ENCODE results near the gene ZNF782. TPM values are rescaled to one million over a fixed set of nuclear protein-coding genes. Genes with fewer than 3 reads are reported as not detected.
A peak's percentile ranks its signal among the peaks of the same experiment; 100 is the strongest.
"Not testable (repeated sequence)": the region's sequence is repeated elsewhere in the genome, so short reads cannot be mapped to it uniquely, and the experiment has no call there.

ZNF782 gene
- total and polyA plus RNA-seq, 8 donors: 2.3 to 6.8 (median 4.7) TPM

GRCh38 chr9:96874201-96874785 lies 20.0 kb upstream of the ZNF782 start:
- TF ChIP-seq, protein P1, sequence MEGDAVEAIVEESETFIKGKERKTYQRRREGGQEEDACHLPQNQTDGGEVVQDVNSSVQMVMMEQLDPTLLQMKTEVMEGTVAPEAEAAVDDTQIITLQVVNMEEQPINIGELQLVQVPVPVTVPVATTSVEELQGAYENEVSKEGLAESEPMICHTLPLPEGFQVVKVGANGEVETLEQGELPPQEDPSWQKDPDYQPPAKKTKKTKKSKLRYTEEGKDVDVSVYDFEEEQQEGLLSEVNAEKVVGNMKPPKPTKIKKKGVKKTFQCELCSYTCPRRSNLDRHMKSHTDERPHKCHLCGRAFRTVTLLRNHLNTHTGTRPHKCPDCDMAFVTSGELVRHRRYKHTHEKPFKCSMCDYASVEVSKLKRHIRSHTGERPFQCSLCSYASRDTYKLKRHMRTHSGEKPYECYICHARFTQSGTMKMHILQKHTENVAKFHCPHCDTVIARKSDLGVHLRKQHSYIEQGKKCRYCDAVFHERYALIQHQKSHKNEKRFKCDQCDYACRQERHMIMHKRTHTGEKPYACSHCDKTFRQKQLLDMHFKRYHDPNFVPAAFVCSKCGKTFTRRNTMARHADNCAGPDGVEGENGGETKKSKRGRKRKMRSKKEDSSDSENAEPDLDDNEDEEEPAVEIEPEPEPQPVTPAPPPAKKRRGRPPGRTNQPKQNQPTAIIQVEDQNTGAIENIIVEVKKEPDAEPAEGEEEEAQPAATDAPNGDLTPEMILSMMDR (IDR thresholded peaks at IDR 0.05): no peak
- H3K4me3 ChIP-seq: no peak overlapping the region
- WGBS, 2 donors: 83 to 89% methylated on average over 7 of the region's 7 CpGs
- H3K9me3 ChIP-seq: no peaks in the 10 kb centered on the region
- peaks cover 0 to 17% (median 0%) of the 10 kb centered on the region in 4 donors for H3K27me3 ChIP-seq
- H3K27ac ChIP-seq: peak overlapping the region; percentile 95 to 99 (median 98)
- DNase-seq (no peak), ATAC-seq (no peak), FAIRE-seq (no peak)
- peaks cover 22 to 33% (median 28%) of the 10 kb centered on the region in 3 donors for H3K4me1 ChIP-seq
- intact Hi-C loops (cut with DNase I): no loop called here
- no peaks in the 10 kb centered on the region for H3K36me3 ChIP-seq

DNA sequence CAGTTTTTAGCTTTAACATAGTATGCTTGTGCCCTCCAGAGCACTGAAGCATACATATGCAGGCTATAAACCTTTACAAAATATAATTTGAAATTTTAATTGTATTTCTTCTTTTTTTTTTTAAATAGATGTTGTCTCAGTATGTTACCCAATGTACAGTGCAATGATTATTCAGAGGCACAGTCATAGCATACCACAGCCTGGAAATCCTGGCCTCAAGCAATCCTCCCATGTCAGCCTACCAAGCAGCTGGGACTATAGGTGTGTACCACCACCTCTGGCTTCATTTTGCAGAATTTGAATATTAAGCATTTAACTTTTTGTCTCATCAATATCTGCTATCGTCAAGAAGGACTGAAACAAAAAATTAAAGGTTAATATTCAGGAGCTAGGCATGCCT lies 16.9 kb upstream of the ZNF782 start:
- Histone ChIP-seq H3K36me3 (no peaks in the 10 kb centered on the region), H3K27ac (no peak overlapping the region), H3K4me1 (peaks cover 47 to 53% (median 53%) of the 10 kb centered on the region in 3 donors), H3K27me3 (no peaks in the 10 kb centered on the region), H3K4me3 (no peak overlapping the region), H3K9me3 (no peaks in the 10 kb centered on the region)
- DNase-seq: no peak
- ATAC-seq: no peak
- WGBS, 2 donors: 89 to 91% methylated on average over 1 of the region's 1 CpG
- TF ChIP-seq, protein P1 (IDR thresholded peaks at IDR 0.05): no peak
- no peak for FAIRE-seq
- intact Hi-C loops (cut with DNase I): no loop called here

- H3K27ac ChIP-seq: peak overlapping the region; percentile 72 to 90 (median 82)
- H3K36me3 ChIP-seq: no peaks in the 10 kb centered on the region
- FAIRE-seq: peak; percentile 47
- intact Hi-C loops (cut with DNase I): no loop called here
- H3K4me3 ChIP-seq: no peak overlapping the region
- ATAC-seq: peak; percentile 93 to 98 (median 96)
- TF ChIP-seq, protein P1 (IDR thresholded peaks at IDR 0.05): no peak
- 12 to 20% methylated on average over 5 of the region's 5 CpGs for WGBS, 2 donors
- no peaks in the 10 kb centered on the region for H3K27me3 ChIP-seq
- peak in 4 of 6 donors; percentile 61 to 82 (median 79) for DNase-seq
- H3K4me1 ChIP-seq: peaks cover 38 to 42% (median 42%) of the 10 kb centered on the region in 3 donors
- H3K9me3 ChIP-seq: no peaks in the 10 kb centered on the region
Measured at GRCh38 chr9:96868709-96869108, 14.4 kb upstream of the ZNF782 start.

- TF ChIP-seq, protein P1 (IDR thresholded peaks at IDR 0.05): no peak
- Histone ChIP-seq H3K27ac (peak overlapping the region; percentile 72 to 90 (median 82)), H3K9me3 (no peaks in the 10 kb centered on the region), H3K4me3 (no peak overlapping the region), H3K4me1 (peaks cover 35 to 42% (median 38%) of the 10 kb centered on the region in 3 donors), H3K27me3 (no peaks in the 10 kb centered on the region), H3K36me3 (no peaks in the 10 kb centered on the region)
- intact Hi-C loops (cut with DNase I): no loop called here
- no peak for DNase-seq
- FAIRE-seq: no peak
- 33 to 42% methylated on average over 7 of the region's 7 CpGs for WGBS, 2 donors
- ATAC-seq: peak; percentile 10 to 34 (median 28)
Measured at GRCh38 chr9:96867079-96867804, 12.9 kb upstream of the ZNF782 start.

- H3K4me3 ChIP-seq; intact Hi-C loops (cut with DNase I); ATAC-seq; FAIRE-seq; H3K9me3 ChIP-seq; H3K36me3 ChIP-seq; H3K27ac ChIP-seq; H3K27me3 ChIP-seq; DNase-seq: not testable (repeated sequence)
- WGBS, 2 donors: 92 to 98% methylated on average over 2 of the region's 2 CpGs
- H3K4me1 ChIP-seq: peaks cover 28 to 35% (median 33%) of the 10 kb centered on the region in 3 donors
Measured at GRCh38 chr9:96865240-96865639, 10.9 kb upstream of the ZNF782 start.
